Hepatocyte (in vitro differentiated cells): ENCODE results near the gene TIMM22. TPM values are rescaled to one million over a fixed set of nuclear protein-coding genes. Genes with fewer than 3 reads are reported as not detected.

Source experiments
- DNase-seq: peaks from one replicate; pipeline ENCODE4 v3.0.0-alpha.2; 2016; ENCODE audit warnings: low spot score
- H2AFZ ChIP-seq: fragments of 200-600 bp; sonication (generic); 2 replicates; pipeline ENCODE4 v1.6.0; 2016; ENCODE audit warnings: antibody characterized with exemption, mild to moderate bottlenecking
- H3K27ac ChIP-seq: fragments of 200-600 bp; sonication (generic); 2 replicates; pipeline ENCODE4 v1.5.1; 2016; ENCODE audit warnings: mild to moderate bottlenecking
- H3K27me3 ChIP-seq: fragments of 200-600 bp; sonication (generic); 2 replicates; pipeline ENCODE4 v1.6.1; 2016
- H3K36me3 ChIP-seq: fragments of 200-600 bp; sonication (generic); replicated peaks from 2 replicates; pipeline ENCODE4 v1.5.1; 2016; ENCODE audit warnings: low read depth; ENCODE audit not compliant: insufficient read depth
- H3K4me1 ChIP-seq: fragments of 200-600 bp; sonication (generic); 2 replicates; pipeline ENCODE4 v1.5.1; 2016; ENCODE audit warnings: mild to moderate bottlenecking, moderate library complexity; ENCODE audit not compliant: insufficient read depth
- H3K4me2 ChIP-seq: fragments of 200-600 bp; sonication (generic); 2 replicates; pipeline ENCODE4 v1.6.0; 2016
- H3K4me3 ChIP-seq: fragments of 200-600 bp; sonication (generic); 2 replicates; pipeline ENCODE4 v1.5.1; 2016; ENCODE audit warnings: mild to moderate bottlenecking
- H3K79me2 ChIP-seq: fragments of 200-600 bp; sonication (generic); 2 replicates; pipeline ENCODE4 v1.6.0; 2017; ENCODE audit warnings: mild to moderate bottlenecking
- H3K9me2 ChIP-seq: fragments of 200-600 bp; sonication (generic); replicated peaks from 2 replicates; pipeline ENCODE4 v1.6.0; 2017; ENCODE audit warnings: mild to moderate bottlenecking; ENCODE audit not compliant: insufficient read depth
- H3K9me3 ChIP-seq: fragments of 200-600 bp; sonication (generic); 2 replicates; pipeline ENCODE4 v1.5.1; 2016; ENCODE audit warnings: low read depth, mild to moderate bottlenecking
- H4K20me1 ChIP-seq: fragments of 200-600 bp; sonication (generic); 2 replicates; pipeline ENCODE4 v1.6.0; 2016; ENCODE audit warnings: mild to moderate bottlenecking; ENCODE audit not compliant: insufficient read depth, poor library complexity, severe bottlenecking
- CTCF ChIP-seq: fragments of 200-600 bp; sonication (generic); IDR thresholded peaks from 2 replicates; pipeline ENCODE4 v1.5.1; 2016; ENCODE audit warnings: antibody characterized with exemption, mild to moderate bottlenecking; ENCODE audit not compliant: poor library complexity
- EZH2 ChIP-seq: fragments of 200-600 bp; sonication (generic); IDR thresholded peaks from 2 replicates; pipeline ENCODE4 v1.6.1; 2016; ENCODE audit warnings: antibody characterized with exemption, mild to moderate bottlenecking, borderline replicate concordance
- EZH2phosphoT487 ChIP-seq: fragments of 200-600 bp; sonication (generic); IDR thresholded peaks from one replicate; pipeline ENCODE4 v1.6.1; 2018; ENCODE audit warnings: antibody characterized with exemption, mild to moderate bottlenecking, low read depth, moderate library complexity; ENCODE audit not compliant: unreplicated experiment, severe bottlenecking
- WGBS: methylation state at CpG from one replicate; pipeline ENCODE4 v1.1.6; 2016; ENCODE audit warnings: low lambda C conversion rate; ENCODE audit errors: missing lambda C conversion rate; 5-methylcytosine and 5-hydroxymethylcytosine counted together
- polyA plus RNA-seq: library from polyadenylated mRNA; unstranded; fragments of >200 nt; fragmentation: Nextera tagmentation; extraction: Ambion mirVana; gene quantifications from 2 replicates; pipeline ENCODE4 v1.2.1, GENCODE V29; 2016
- total RNA-seq: library from RNA; depleted of rRNA; stranded (reverse); fragments of >200 nt; gene quantifications from 2 replicates; pipeline ENCODE4 v1.2.3, GENCODE V29; 2014

TIMM22 gene
- total and polyA plus RNA-seq, 2 experiments from 2014 or later = 16.7 to 18.4 TPM

GRCh38 chr17:962166-962565 lies 34.8 kb upstream of the TIMM22 start:
- TF ChIP-seq EZH2 (no peak), EZH2phosphoT487 (no peak), CTCF (no peak)
- Histone ChIP-seq H3K4me2 (peak overlapping the region; percentile 65), H3K9me2 (no peaks in the 10 kb centered on the region), H3K27me3 (no peaks in the 10 kb centered on the region), H3K4me3 (no peak overlapping the region), H4K20me1 (peaks cover 6% of the 10 kb centered on the region), H3K9me3 (no peaks in the 10 kb centered on the region), H3K79me2 (peaks cover 94% of the 10 kb centered on the region), H3K27ac (peak overlapping the region; percentile 93), H3K4me1 (peaks cover 34% of the 10 kb centered on the region), H2AFZ (no peak overlapping the region), H3K36me3 (no peaks in the 10 kb centered on the region)
- WGBS = 73% methylated on average over 8 of the region's 8 CpGs
- DNase-seq = no peak

- H3K27ac ChIP-seq = peak overlapping the region; percentile 93
- no peak for TF ChIP-seq CTCF
- TF ChIP-seq EZH2phosphoT487 = no peak
- no peak for TF ChIP-seq EZH2
Observed at GRCh38 chr17:962670-963069, 34.3 kb upstream of the TIMM22 start.

DNA sequence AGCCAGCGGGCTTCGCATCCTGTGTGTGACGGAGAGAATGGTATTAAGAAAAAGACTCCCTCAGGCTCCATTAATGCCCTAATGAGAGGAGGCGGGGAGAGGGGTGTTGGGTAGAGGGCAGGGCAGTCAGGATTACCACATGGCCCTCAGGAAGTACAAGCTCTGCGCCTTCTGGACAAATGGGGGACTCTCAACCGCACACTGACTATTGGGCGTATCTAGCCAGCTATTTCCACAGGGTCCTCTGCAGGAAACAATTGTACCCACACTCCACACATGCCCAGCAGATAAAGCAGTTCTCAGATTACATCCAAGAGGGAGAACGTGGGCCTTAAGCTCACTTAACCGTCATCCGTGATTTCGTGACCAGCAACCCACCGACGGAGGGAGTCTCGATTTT lies 32.1 kb upstream of the TIMM22 start:
- Histone ChIP-seq H3K4me3 (no peak overlapping the region), H3K9me3 (no peaks in the 10 kb centered on the region), H3K9me2 (no peaks in the 10 kb centered on the region), H3K4me1 (peaks cover 49% of the 10 kb centered on the region), H4K20me1 (peaks cover 6% of the 10 kb centered on the region), H2AFZ (no peak overlapping the region), H3K27ac (peak overlapping the region; percentile 93), H3K36me3 (no peaks in the 10 kb centered on the region), H3K4me2 (peak overlapping the region; percentile 65), H3K79me2 (peaks cover 94% of the 10 kb centered on the region), H3K27me3 (no peaks in the 10 kb centered on the region)
- TF ChIP-seq CTCF = no peak
- no peak for TF ChIP-seq EZH2
- no peak for TF ChIP-seq EZH2phosphoT487
- WGBS = 26% methylated on average over 14 of the region's 14 CpGs
- DNase-seq = no peak

More at GRCh38 chr17:962670-963069, 34.3 kb upstream of the TIMM22 start:
- no peaks in the 10 kb centered on the region for H3K9me3 ChIP-seq
- H3K27me3 ChIP-seq = no peaks in the 10 kb centered on the region
- no peak overlapping the region for H2AFZ ChIP-seq
- no peaks in the 10 kb centered on the region for H3K9me2 ChIP-seq
- peaks cover 94% of the 10 kb centered on the region for H3K79me2 ChIP-seq
- peaks cover 34% of the 10 kb centered on the region for H3K4me1 ChIP-seq
- DNase-seq = no peak
- H3K4me2 ChIP-seq = peak overlapping the region; percentile 65
- peaks cover 6% of the 10 kb centered on the region for H4K20me1 ChIP-seq
- no peak overlapping the region for H3K4me3 ChIP-seq
- H3K36me3 ChIP-seq = no peaks in the 10 kb centered on the region
- 50% methylated on average over 11 of the region's 11 CpGs for WGBS
